GM23248 (cell line): ENCODE results near the gene SERINC1.

ENCODE experiments used
- EZH2 ChIP-seq: fragments of 200-600 bp; sonication (generic); IDR thresholded peaks from 2 replicates; pipeline ENCODE4 v1.6.1; 2018; ENCODE audit warnings: antibody characterized with exemption, mild to moderate bottlenecking; ENCODE audit not compliant: insufficient read depth, poor library complexity, severe bottlenecking
- EZH2phosphoT487 ChIP-seq: fragments of 200-600 bp; sonication (generic); IDR thresholded peaks from 2 replicates; pipeline ENCODE4 v1.6.1; 2018; ENCODE audit warnings: antibody characterized with exemption, moderate library complexity, mild to moderate bottlenecking, low read depth; ENCODE audit not compliant: insufficient read depth

GRCh38 chr6:122490607-122491006, 19.0 kb upstream of the SERINC1 start:
- no peak for TF ChIP-seq EZH2phosphoT487
- TF ChIP-seq EZH2 = no peak
